ENCODE results near the gene CDH16.
A peak's percentile ranks its signal among the peaks of the same experiment; 100 is the strongest.

The CDH16 gene

GRCh38 chr16:66930189-66930588 lies 11.5 kb upstream of the CDH16 start:
- CTCF ChIA-PET = interaction anchor here (0.9 to 1.3 kb wide), 2 partner anchors 9 to 35 kb away, joined by 3 to 6 read pairs; no protein-coding TSS in a partner anchor
- Mint-ChIP-seq H3K36me3 (peaks cover 27% of the 10 kb centered on the region), H3K4me3 (no peak overlapping the region), H3K27me3 (peaks cover 25% of the 10 kb centered on the region), H3K4me1 (peaks cover 43% of the 10 kb centered on the region), H3K27ac (no peak overlapping the region), H3K9me3 (no peaks in the 10 kb centered on the region)
- DNase-seq = no peak

- peaks cover 39% of the 10 kb centered on the region for H3K27me3 Mint-ChIP-seq
- peak overlapping the region; percentile 45 for H3K27ac Mint-ChIP-seq
- no peak overlapping the region for H3K4me3 Mint-ChIP-seq
- CTCF ChIA-PET = interaction anchor here (0.7 to 7.1 kb wide), 19 partner anchors 10 to 321 kb away, joined by 3 to 135 read pairs (median 5); partner anchors contain the start of genes CDH16, NAE1 and PDP2
- H3K4me1 Mint-ChIP-seq = peaks cover 39% of the 10 kb centered on the region
- H3K9me3 Mint-ChIP-seq = no peaks in the 10 kb centered on the region
- H3K36me3 Mint-ChIP-seq = peaks cover 22% of the 10 kb centered on the region
- peak; percentile 66 for DNase-seq
These were observed 10.2 kb upstream of the CDH16 start for GRCh38 chr16:66928702-66929388.

- no peak overlapping the region for H3K27ac Mint-ChIP-seq
- H3K9me3 Mint-ChIP-seq = no peaks in the 10 kb centered on the region
These were observed 9.4 kb upstream of the CDH16 start for GRCh38 chr16:66927918-66928649.

GRCh38 chr16:66926961-66927436 lies 8.3 kb upstream of the CDH16 start:
- no peaks in the 10 kb centered on the region for H3K9me3 Mint-ChIP-seq
- no peak overlapping the region for H3K27ac Mint-ChIP-seq
- no peak overlapping the region for H3K4me3 Mint-ChIP-seq
- peaks cover 55% of the 10 kb centered on the region for H3K27me3 Mint-ChIP-seq
- H3K4me1 Mint-ChIP-seq = peaks cover 23% of the 10 kb centered on the region
- DNase-seq = no peak
- H3K36me3 Mint-ChIP-seq = peaks cover 7% of the 10 kb centered on the region
- CTCF ChIA-PET = interaction anchor here (0.9 to 7.1 kb wide), 3 partner anchors 9 to 30 kb away, joined by 3 to 135 read pairs (median 4); no protein-coding TSS in a partner anchor

More at GRCh38 chr16:66927918-66928649, 9.4 kb upstream of the CDH16 start:
- CTCF ChIA-PET = interaction anchor here (0.8 to 7.1 kb wide), 17 partner anchors 9 to 321 kb away, joined by 3 to 135 read pairs (median 6); partner anchors contain the start of genes CDH16, NAE1 and PDP2
- DNase-seq = no peak
- H3K36me3 Mint-ChIP-seq = peaks cover 15% of the 10 kb centered on the region
- peaks cover 33% of the 10 kb centered on the region for H3K4me1 Mint-ChIP-seq
- no peak overlapping the region for H3K4me3 Mint-ChIP-seq
- peaks cover 46% of the 10 kb centered on the region for H3K27me3 Mint-ChIP-seq

GRCh38 chr16:66926171-66926947 lies 7.7 kb upstream of the CDH16 start:
- Mint-ChIP-seq H3K36me3 (peaks cover 2% of the 10 kb centered on the region), H3K9me3 (no peaks in the 10 kb centered on the region), H3K27ac (no peak overlapping the region), H3K4me1 (peaks cover 19% of the 10 kb centered on the region), H3K27me3 (peaks cover 62% of the 10 kb centered on the region), H3K4me3 (no peak overlapping the region)
- CTCF ChIA-PET = interaction anchor here (0.8 to 7.1 kb wide), 5 partner anchors 8 to 35 kb away, joined by 3 to 135 read pairs (median 4); partner anchors contain the start of gene CES3
- no peak for DNase-seq

GRCh38 chr16:66925322-66925840 lies 6.7 kb upstream of the CDH16 start, which contains the start of gene RRAD:
Gene RRAD (minus strand): TSS chr16:66925535. CDS start chr16:66925179, 356 bp downstream.
- CTCF ChIA-PET = interaction anchor here (0.8 to 7.1 kb wide), 4 partner anchors 15 to 53 kb away, joined by 3 to 135 read pairs (median 4); partner anchors contain the start of gene CES3
- H3K4me1 Mint-ChIP-seq = peaks cover 19% of the 10 kb centered on the region
- peak within 1 kb of the TSS; percentile 51 for H3K4me3 Mint-ChIP-seq
- no peak for DNase-seq
- no peaks in the 10 kb centered on the region for H3K36me3 Mint-ChIP-seq
- no peaks in the 10 kb centered on the region for H3K9me3 Mint-ChIP-seq
- H3K27me3 Mint-ChIP-seq = peaks cover 72% of the 10 kb centered on the region
- no peak within 1 kb of the TSS for H3K27ac Mint-ChIP-seq

- H3K4me1 Mint-ChIP-seq = peaks cover 19% of the 10 kb centered on the region
- H3K4me3 Mint-ChIP-seq = peak overlapping the region; percentile 18
- peaks cover 78% of the 10 kb centered on the region for H3K27me3 Mint-ChIP-seq
- DNase-seq = peak; percentile 60
- no peaks in the 10 kb centered on the region for H3K9me3 Mint-ChIP-seq
- H3K36me3 Mint-ChIP-seq = no peaks in the 10 kb centered on the region
- H3K27ac Mint-ChIP-seq = no peak overlapping the region
- CTCF ChIA-PET = interaction anchor here (0.8 to 7.1 kb wide), 3 partner anchors 28 to 52 kb away, joined by 3 to 135 read pairs (median 4); no protein-coding TSS in a partner anchor
These were observed 6.0 kb upstream of the CDH16 start for GRCh38 chr16:66924527-66925321.

- no peak overlapping the region for H3K4me3 Mint-ChIP-seq
- H3K36me3 Mint-ChIP-seq = no peaks in the 10 kb centered on the region
- H3K4me1 Mint-ChIP-seq = peaks cover 19% of the 10 kb centered on the region
- CTCF ChIA-PET = interaction anchor here (1.0 to 7.1 kb wide), 2 partner anchors 10 to 27 kb away, joined by 3 to 135 read pairs; no protein-coding TSS in a partner anchor
- DNase-seq = no peak
- H3K27me3 Mint-ChIP-seq = peaks cover 87% of the 10 kb centered on the region
- no peak overlapping the region for H3K27ac Mint-ChIP-seq
- H3K9me3 Mint-ChIP-seq = no peaks in the 10 kb centered on the region
These were observed 5.2 kb upstream of the CDH16 start for GRCh38 chr16:66923866-66924265.

- H3K27ac Mint-ChIP-seq = no peak overlapping the region
- no peak overlapping the region for H3K4me3 Mint-ChIP-seq
- H3K36me3 Mint-ChIP-seq = no peaks in the 10 kb centered on the region
- H3K9me3 Mint-ChIP-seq = no peaks in the 10 kb centered on the region
- no peak for DNase-seq
- peaks cover 91% of the 10 kb centered on the region for H3K27me3 Mint-ChIP-seq
- H3K4me1 Mint-ChIP-seq = peaks cover 19% of the 10 kb centered on the region
- CTCF ChIA-PET = interaction anchor here (1.0 to 7.1 kb wide), 2 partner anchors 10 to 26 kb away, joined by 3 to 135 read pairs; no protein-coding TSS in a partner anchor
These were observed 4.6 kb upstream of the CDH16 start for GRCh38 chr16:66923247-66923731.

- Mint-ChIP-seq H3K27ac (no peak overlapping the region), H3K4me3 (no peak overlapping the region), H3K27me3 (peaks cover 95% of the 10 kb centered on the region), H3K36me3 (no peaks in the 10 kb centered on the region), H3K4me1 (peaks cover 16% of the 10 kb centered on the region), H3K9me3 (no peaks in the 10 kb centered on the region)
- no peak for DNase-seq
- CTCF ChIA-PET = interaction anchor here (0.9 to 1.2 kb wide), 3 partner anchors 9 to 27 kb away, joined by 3 to 4 read pairs (median 3); no protein-coding TSS in a partner anchor
These were observed 3.2 kb upstream of the CDH16 start for GRCh38 chr16:66921729-66922450.

GRCh38 chr16:66920924-66921680 lies 2.4 kb upstream of the CDH16 start:
- Mint-ChIP-seq H3K9me3 (no peaks in the 10 kb centered on the region), H3K27ac (no peak overlapping the region), H3K27me3 (peaks cover 91% of the 10 kb centered on the region), H3K4me3 (no peak overlapping the region), H3K4me1 (peaks cover 16% of the 10 kb centered on the region), H3K36me3 (no peaks in the 10 kb centered on the region)
- DNase-seq = no peak
- CTCF ChIA-PET = interaction anchor here (0.9 to 6.4 kb wide), 3 partner anchors 10 to 27 kb away, joined by 3 to 36 read pairs (median 4); no protein-coding TSS in a partner anchor

Data from activated naive CD4-positive, alpha-beta T cell treated with anti-CD3 and anti-CD28 coated beads, Interleukin-2, amount 10 ng/mL, durations not matched to agents 7 days and 5 days (primary cell).